ENCODE results near the gene CDC14B. TPM values are rescaled to one million over a fixed set of nuclear protein-coding genes. Genes with fewer than 3 reads are reported as not detected.
A peak's percentile ranks its signal among the peaks of the same experiment; 100 is the strongest.

The CDC14B gene
- total RNA-seq, 1 donor from 2014 or later: 29.2 TPM

DNA sequence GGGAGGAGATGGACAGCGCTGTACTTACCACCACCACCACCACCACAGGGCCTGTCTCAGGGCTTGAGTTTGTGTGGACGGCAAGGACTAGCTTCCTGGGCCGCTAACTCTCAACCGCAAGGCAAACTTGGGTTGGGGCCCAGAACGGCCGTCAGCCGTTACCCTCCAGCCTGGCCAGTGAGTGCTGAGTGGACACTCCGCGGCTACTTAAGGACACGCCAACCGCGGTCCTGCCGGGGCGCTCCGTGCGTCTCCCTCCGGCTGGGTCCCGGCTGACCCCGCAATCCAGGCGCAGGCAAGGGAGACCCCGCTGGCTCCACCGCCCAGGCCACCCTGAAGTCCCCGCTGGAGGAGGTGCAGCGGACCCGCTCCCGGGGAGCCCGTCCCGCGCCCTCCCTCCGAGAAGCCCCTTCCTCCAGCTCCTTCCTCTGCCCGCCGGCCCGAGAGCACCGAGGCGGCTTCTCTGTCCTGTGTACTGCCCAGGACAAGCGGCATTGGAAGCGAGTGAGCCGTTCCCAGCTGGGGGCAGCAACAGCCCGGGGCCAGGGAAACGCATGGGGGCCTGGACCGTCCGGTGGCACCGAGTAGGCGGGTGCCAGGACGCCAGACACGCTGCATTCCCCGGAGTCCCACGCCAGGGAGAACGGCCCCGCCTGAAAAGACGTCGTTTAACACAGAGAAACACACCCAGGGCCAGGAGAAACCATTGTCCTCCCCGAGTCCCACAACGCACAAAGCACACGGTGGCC is 123.1 kb downstream of the CDC14B start:
- Mint-ChIP-seq H3K9me3 (no peaks in the 10 kb centered on the region), H3K27ac (ENCODE audit: unreplicated experiment) (no peak overlapping the region), H3K27me3 (ENCODE audit: low read depth) (no peaks in the 10 kb centered on the region), H3K4me1 (peaks cover 17% of the 10 kb centered on the region), H3K36me3 (ENCODE audit: low read depth) (peaks cover 2% of the 10 kb centered on the region), H3K4me3 (no peak overlapping the region)
- TF ChIP-seq, protein P1, sequence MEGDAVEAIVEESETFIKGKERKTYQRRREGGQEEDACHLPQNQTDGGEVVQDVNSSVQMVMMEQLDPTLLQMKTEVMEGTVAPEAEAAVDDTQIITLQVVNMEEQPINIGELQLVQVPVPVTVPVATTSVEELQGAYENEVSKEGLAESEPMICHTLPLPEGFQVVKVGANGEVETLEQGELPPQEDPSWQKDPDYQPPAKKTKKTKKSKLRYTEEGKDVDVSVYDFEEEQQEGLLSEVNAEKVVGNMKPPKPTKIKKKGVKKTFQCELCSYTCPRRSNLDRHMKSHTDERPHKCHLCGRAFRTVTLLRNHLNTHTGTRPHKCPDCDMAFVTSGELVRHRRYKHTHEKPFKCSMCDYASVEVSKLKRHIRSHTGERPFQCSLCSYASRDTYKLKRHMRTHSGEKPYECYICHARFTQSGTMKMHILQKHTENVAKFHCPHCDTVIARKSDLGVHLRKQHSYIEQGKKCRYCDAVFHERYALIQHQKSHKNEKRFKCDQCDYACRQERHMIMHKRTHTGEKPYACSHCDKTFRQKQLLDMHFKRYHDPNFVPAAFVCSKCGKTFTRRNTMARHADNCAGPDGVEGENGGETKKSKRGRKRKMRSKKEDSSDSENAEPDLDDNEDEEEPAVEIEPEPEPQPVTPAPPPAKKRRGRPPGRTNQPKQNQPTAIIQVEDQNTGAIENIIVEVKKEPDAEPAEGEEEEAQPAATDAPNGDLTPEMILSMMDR (conservative IDR thresholded peaks at IDR 0.05): no peak
- no peak for DNase-seq (ENCODE audit: low read depth, low spot score)

DNA sequence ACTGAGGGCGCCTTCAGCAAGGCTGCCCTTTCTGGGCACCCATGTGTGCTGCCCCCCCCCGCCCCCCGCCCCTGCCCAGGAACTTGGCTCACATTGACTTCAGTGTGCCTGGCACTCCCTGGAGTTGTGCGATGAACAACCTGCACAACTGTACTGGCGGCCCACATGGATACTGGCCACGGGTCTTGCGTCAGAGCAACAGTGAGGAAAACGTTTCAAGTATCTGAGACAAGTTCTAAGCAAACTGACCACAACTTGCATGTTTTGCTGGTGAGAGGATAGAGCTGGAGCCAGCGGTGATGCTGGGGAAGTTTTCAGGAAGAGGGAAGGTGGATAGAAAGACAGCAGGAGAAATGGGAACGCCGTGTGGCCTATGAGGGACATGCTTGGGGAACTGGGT is 124.3 kb downstream of the CDC14B start:
- H3K9me3 Mint-ChIP-seq: no peaks in the 10 kb centered on the region

DNA sequence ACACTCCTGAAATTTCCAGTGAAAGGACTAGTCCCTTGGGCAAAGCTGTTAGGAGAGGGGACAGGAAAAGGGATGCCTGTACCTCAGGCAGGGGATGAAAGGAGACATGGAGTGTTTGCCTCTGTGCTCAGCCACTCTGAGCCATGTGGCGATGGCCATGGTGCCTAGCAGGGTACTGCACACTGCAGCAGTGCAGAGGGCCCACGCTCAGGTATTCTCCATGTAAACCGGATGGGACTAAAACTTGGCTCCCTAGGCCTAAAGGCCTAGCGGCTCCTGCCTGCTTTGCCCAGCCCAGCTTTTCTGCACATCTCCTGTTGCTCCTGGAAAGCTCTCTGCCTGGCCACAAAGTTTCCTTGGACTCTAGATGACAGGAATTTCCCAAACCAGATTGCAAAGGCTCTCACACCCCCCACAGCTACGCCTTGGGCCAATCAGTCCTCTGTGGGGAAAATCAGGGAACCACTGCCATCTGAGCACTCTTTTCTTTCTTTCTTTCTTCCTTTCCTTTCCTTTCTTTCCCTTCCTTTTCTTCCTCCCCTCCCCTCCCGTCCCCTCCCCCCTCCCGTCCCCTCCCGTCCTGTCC is 125.3 kb downstream of the CDC14B start:
- Mint-ChIP-seq H3K27ac (ENCODE audit: unreplicated experiment) (peak overlapping the region; percentile 52), H3K27me3 (ENCODE audit: low read depth) (no peaks in the 10 kb centered on the region), H3K9me3 (no peaks in the 10 kb centered on the region), H3K4me1 (peaks cover 10% of the 10 kb centered on the region), H3K4me3 (no peak overlapping the region), H3K36me3 (ENCODE audit: low read depth) (peaks cover 7% of the 10 kb centered on the region)
- TF ChIP-seq, protein P1 (conservative IDR thresholded peaks at IDR 0.05): no peak
- DNase-seq (ENCODE audit: low read depth, low spot score): no peak

More for the DNA sequence above, 124.3 kb downstream of the CDC14B start:
- H3K36me3 Mint-ChIP-seq (ENCODE audit: low read depth): peaks cover 4% of the 10 kb centered on the region
- TF ChIP-seq, protein P1 (conservative IDR thresholded peaks at IDR 0.05): no peak
- H3K27ac Mint-ChIP-seq (ENCODE audit: unreplicated experiment): peak overlapping the region; percentile 72
- H3K27me3 Mint-ChIP-seq (ENCODE audit: low read depth): no peaks in the 10 kb centered on the region
- H3K4me1 Mint-ChIP-seq: peaks cover 10% of the 10 kb centered on the region
- H3K4me3 Mint-ChIP-seq: no peak overlapping the region
- DNase-seq (ENCODE audit: low read depth, low spot score): no peak

DNA sequence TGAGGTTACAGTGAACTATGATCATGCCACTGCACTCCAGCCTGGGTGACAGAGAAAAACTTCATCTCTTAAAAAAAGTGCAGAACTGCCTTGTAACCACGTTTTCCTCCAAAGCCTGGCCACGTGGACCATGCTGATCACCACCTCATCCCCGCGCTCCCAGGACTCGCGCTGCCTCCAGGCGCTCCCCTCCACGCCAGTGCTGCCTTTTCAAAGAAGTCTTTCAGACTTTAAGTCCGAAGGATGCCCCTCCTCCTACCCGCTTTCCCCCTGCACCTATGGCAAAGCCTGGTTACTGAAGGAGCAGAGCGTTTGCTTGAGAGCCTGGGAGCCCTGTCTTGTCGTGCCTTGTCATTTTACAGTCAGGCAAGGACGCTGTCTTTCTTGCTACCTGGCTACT is 125.9 kb downstream of the CDC14B start:
- peaks cover 8% of the 10 kb centered on the region for H3K36me3 Mint-ChIP-seq (ENCODE audit: low read depth)
- peak overlapping the region; percentile 52 for H3K27ac Mint-ChIP-seq (ENCODE audit: unreplicated experiment)
- H3K9me3 Mint-ChIP-seq: no peaks in the 10 kb centered on the region
- H3K4me3 Mint-ChIP-seq: no peak overlapping the region
- no peaks in the 10 kb centered on the region for H3K27me3 Mint-ChIP-seq (ENCODE audit: low read depth)
- peaks cover 8% of the 10 kb centered on the region for H3K4me1 Mint-ChIP-seq
- DNase-seq (ENCODE audit: low read depth, low spot score): no peak
- TF ChIP-seq, protein P1 (conservative IDR thresholded peaks at IDR 0.05): no peak

DNA sequence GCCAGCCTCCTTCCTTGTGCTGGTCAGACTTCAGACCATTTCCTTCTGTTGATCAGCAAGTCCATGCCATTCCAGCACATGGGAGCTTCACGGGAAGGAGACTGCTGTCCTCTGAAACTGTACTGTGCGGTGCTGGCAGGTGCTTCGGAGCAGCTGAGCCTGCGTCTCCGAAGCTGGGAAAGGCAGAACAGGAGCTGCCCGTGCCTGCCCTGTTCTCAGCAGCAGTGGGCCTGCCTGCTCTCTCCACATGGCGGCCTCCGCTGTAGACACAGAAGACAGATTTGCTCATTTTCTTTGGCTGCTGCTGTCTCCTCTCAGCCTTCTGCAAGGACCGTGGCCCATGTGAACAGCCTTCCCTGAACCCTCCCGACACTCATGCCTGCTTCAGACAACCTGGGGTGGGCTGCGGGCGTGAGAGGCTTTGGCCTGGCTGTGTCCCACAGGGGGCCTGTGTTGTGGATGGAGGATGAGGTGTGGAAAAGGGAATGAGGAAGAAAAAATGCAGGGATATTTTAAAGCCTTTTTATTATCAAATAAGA is 126.6 kb downstream of the CDC14B start:
- no peak for DNase-seq (ENCODE audit: low read depth, low spot score)
- Mint-ChIP-seq H3K36me3 (ENCODE audit: low read depth) (peaks cover 8% of the 10 kb centered on the region), H3K27me3 (ENCODE audit: low read depth) (no peaks in the 10 kb centered on the region), H3K9me3 (no peaks in the 10 kb centered on the region), H3K4me3 (no peak overlapping the region), H3K4me1 (peaks cover 5% of the 10 kb centered on the region), H3K27ac (ENCODE audit: unreplicated experiment) (peak overlapping the region; percentile 67)
- TF ChIP-seq, protein P1 (conservative IDR thresholded peaks at IDR 0.05): no peak
